ENCODE results near the gene COL4A4.

GRCh38 chr2:227097495-227098161, 66.4 kb downstream of the COL4A4 start:
- TF ChIP-seq CTCF (conservative IDR thresholded peaks at IDR 0.05; ENCODE audit: low read depth in 2 of 2) (no peak), EZH2 (IDR thresholded peaks at IDR 0.05; ENCODE audit: low read depth, unreplicated experiment) (no peak), POLR2AphosphoS5 (IDR thresholded peaks at IDR 0.05; ENCODE audit: low read depth) (no peak), CREB1 (CRISPR knock-in tag; IDR thresholded peaks at IDR 0.05; ENCODE audit: low read depth) (no peak), EZH2phosphoT487 (IDR thresholded peaks at IDR 0.05; ENCODE audit: unreplicated experiment) (no peak), REST (IDR thresholded peaks at IDR 0.05; ENCODE audit: unreplicated experiment) (no peak), ZNF114 (CRISPR knock-in tag; IDR thresholded peaks at IDR 0.05) (no peak)
